NCI-H1417 treated with DMSO at 0.1 percent for 48 hours (cell line): ENCODE data around the gene MEF2A.
"Not testable (repeated sequence)": the region's sequence is repeated elsewhere in the genome, so short reads cannot be mapped to it uniquely, and the experiment has no call there.

Experiments used
- DNase-seq: peaks from one replicate; lab custom pipeline; 2025; lab: John Stamatoyannopoulos, UW

Gene MEF2A

DNA sequence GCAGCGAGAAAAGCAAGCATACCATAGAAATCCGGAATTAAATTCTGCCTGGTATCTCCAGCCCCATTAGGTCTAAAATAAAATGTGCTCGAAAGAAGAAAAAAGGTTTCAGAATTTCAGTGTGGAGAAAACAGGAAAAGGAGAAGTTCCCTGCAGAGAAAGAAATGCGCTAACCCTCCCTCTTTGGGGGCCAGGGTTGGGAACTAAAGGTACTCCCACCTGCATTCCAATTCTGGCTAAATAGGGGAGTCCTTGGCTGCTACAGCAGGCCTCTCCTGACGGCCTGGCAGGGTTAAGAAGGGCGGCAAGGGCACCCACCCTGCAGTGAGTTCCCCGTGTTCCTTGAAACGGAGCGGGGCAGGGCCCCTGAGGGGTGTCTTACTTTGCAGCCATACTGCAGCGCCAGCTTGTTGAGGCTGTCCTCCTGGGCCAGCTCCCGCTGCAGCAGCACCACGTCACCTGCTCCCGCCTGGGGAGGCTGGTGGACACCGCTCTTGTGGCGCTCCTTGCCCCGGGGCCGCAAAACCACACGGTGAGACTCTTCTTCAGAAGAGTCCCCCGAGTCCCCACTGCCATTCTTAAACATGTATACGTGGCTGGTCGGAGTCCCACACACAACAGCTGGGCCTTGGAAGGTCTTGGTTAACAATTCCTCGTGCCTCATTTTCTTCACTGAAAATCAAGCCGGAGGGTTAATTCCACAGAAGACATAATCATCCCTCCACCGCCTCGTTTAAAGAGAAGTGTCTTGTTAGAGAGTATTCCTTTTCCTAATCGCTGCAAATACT is 165.7 kb downstream of the MEF2A start:
- DNase-seq = no peak

DNA sequence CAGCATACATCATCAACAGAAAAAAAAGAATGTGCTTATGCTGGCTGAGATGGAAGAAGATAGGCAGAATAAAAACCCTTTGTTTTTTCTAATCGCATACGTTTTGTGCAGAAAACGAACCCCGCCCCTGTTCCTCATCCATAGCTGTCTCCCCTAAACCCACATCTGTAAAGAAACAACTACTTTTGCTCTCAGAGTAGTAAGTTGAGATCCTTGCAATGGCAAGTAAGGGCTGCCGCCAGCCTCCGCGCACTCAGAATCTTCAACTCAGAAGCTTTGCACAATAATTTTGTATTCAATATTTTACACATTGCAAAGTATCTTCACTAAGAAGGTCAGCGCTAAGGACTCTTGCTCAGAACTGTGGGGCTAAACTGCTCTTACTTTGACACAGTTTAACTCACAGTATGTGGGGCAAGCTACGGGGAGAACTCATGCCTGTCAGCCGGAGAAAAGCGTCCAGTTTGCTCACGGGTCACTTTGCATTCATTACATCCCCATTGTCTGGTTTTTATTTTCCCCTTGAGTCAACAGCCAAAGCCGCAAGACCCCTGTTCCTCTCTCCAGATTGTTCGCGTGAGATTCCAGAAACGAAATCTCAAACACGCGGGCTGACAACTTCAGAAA is 166.5 kb downstream of the MEF2A start:
- no peak for DNase-seq

DNA sequence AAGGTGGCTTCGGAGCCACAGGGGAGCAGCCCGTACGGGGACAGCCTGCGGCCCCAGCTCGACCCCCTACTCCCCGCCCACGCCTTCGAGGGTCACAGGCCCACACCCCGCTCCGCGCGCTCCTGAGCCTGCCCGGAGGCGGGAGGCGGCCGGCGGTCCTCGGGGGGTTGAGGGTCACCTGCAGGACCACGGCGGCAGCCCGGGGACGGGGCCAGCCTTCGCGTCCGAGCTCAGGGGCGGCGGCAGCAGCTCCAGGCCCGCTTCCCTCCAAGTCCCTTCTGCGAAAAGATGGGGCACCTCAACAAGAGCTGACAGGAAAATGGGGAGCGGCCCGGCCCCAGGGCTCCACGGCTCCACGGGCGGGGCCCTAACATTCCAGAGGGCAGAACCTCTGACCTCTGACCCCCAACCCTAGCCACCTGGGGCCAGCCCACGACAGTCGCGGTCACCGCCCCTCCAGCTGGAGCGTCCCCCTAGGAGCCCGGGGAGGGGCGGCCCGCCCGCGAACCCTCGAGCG is 167.0 kb downstream of the MEF2A start:
- no peak for DNase-seq

DNA sequence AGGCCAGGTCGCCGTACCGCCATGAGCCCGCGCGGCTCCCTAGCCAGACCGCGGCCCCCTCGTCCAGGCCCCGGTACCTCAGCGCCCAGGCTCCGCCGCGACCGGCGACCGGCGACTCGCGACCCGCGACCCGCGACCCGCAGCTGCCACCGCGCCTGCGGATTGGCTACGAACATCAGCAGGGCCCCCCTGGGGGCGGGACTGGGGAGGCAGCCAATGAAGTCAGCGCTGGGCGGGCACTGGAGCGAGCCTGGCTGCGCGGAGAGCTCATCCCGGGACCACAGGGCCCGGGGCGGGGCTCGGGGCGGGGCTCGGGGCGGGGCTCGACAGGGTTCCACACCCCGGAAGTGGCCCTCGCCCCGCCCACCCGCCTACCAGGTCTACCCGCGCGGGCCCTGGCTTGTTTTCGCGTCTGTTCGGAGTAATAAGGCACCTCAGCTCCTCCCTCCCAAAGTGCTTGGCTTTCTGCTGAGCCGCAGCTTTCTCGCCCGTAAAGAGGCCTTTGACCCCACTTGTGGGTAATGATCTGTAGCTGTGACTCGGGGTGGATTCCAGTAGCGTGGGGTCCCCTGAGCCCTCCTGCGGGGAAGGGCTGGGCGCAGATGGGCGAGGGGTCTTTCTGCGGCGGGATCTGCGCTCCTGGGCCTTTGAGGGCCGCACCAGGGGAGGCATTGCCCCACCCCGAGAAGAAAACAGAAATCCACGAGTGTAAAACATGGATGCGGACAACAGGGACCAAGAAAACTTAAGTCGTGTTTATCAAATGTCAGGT is 167.7 kb downstream of the MEF2A start, which contains the start of gene LYSMD4:
Gene LYSMD4, minus strand, starts transcription at position 170 of the 772 bp plus-strand sequence. CDS start 1,438 bp downstream, outside the sequence.
- peak; percentile 73 for DNase-seq

DNA sequence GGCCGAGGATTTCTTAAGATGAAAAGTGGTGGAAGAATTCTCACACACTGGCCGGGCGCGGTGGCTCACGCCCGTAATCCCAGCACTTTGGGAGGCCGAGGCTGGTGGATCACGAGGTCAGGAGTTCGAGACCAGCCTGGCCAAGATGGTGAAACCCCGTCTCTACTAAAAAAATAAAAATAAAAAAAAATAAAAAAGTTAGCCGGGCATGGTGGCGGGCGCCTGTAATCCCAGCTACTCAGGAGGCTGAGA is 168.2 kb downstream of the MEF2A start:
- not testable (repeated sequence) for DNase-seq

DNA sequence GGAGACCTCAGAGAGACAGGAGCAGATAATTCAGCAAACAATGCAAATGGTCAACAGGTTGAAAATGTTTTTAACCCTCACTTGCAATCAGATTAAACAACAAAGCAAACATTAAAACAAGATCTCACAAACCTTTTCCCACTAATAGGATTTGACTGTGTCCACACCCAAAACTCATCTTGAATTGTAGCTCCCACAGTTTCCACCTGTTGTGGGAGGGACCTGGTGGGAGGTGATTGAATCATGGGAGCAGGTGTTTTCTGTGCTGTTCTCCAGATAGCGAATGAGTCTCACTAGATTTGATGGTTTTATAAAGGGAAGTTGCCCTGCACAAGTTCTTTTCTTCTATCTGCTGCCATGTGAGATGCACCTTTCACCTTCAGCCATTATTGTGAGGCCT is 168.8 kb downstream of the MEF2A start:
- DNase-seq = no peak

DNA sequence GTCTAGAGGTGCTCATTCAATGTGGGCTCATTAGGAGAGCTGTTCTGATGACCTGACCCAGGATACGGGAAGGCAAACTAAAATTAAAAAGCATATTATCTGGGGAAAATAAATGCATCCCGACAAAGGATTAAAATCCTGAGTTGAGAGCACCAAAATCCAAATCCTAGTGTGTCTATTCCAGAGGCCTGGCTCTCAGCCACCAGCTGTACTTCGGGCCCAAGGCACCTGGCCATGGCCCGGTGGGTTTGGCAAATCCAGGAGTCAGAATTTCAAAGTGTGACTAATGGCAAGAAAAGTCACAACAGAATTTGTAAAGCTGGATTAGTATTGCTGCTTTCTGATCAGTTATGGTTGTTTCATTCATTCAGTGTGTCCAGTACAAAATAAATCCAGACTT is 170.1 kb downstream of the MEF2A start:
- no peak for DNase-seq

DNA sequence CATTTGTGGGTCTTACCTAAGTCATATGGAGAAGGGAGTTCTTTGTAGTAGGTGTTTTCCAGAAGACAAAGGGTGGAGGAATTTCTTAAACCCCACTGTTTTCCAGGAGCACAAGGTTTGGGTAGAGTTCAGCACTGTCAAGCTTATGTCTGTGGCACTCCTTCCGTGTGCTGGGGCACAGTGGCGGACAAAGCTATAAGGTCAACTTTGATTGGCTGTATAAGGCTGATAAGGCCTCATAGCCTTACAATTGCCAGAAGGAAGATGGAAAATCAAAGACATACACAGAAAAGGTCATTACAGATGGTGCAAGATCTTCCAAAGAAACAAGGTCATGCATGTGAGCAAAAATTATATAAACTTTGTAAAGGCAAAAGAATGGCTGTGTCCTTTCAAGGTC is 170.9 kb downstream of the MEF2A start:
- no peak for DNase-seq

DNA sequence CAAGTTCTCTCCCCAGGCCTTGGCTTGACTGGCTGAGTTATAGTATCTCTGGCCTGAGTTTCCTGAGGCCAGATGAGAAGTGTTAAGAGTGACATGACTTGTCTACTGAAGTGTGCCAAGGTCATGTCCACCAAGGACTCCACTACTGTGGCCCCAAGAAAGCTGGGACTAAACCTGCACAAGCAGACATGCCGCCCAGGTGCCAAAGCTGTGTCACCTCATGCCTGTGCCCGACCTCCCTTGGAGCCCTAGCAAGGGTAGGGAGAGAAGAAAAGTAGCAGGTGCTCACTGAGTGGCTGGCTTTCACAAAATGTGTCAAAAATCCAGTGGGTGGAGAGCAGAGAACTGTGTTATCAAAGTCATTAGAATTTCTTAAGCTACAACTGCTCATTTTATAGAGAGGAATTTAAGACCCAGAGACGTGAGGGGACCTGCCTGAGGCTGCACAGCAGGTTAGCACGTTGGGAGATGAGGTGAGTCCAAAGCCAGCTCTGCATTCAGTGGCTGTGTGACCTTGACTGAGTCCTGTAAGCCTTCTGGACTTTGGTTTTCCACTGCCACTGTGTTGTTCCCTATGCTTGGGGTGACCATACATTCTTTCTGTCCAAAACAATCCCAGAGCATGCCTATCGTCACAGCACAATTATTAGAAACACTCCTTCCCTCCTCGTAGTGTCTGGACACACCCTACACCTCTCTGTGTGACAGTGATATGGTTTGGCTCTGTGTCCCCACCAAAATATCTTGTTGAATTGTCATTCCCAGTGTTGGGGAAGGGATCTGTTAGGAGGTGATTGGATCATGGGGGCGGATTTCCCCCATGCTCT is 172.4 kb downstream of the MEF2A start:
- no peak for DNase-seq

DNA sequence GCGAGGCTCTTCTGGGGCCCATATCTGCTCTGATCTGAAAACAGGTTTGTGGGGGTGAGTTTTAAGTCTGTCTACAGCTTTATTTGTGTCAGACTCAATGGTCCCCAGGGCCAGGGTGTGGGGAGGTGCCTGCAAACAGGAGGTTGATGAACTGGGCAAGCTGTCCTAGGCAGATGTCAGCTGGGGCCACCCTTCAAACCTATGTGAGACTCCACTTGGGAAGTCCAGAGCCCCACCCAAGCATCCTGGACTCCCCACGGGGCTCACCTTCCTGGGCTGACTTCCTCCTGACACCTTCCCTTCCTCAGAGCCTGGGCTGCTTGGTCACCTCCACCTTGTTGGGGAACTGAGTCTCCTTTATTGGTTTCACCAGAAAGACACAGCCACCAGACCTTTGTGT is 176.1 kb downstream of the MEF2A start:
- no peak for DNase-seq

DNA sequence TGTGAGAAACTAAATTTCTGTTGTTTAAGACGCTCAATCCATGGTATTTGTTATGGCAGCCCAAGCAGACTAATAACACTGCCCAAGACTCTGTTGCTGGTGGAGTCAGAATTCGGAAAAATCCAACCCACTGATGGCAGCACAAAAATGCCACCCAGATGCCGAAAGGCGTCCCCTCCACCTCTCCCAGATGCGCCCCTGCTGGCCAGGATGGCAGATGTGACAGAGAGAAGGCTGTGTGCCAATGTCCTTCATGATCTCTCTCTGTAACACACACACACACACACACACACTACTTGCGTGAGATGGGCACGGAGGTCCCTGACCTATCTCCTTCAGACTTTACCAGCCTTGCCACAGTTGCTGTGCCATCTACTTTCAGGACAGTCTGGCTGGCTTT is 178.4 kb downstream of the MEF2A start:
- no peak for DNase-seq

DNA sequence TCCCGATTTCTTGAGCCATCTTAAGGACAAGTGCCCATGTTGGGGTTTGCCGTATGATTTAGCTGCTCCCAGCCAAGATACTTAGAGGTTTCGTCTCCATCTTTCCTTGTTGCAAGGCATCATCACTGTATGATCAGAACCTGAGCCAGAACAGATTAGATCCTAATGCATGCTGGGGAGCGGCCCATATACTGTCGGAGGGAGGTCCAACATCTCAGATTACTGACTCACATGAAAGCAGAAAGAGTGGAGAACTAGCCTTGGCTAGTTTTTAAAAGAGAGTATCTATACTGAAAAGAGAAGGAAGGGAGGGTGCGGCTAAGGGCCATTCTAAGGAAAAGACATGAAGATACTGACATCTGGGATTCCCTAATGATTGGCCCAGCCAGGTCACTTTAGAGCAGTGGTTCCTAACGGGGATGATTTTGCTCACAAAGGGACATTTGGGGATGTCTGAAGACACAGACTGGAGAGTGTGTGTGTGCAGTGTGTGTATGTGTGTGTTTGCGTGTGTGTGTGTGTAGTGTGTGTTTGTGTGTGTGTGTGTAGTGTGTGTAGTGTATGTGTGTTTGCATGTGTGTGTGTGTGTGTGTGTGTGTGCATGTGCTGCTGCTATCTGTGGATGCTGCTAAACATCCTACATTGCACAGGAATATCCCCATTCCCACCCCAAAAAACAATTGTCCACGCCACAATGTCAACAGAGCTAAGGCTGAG is 179.7 kb downstream of the MEF2A start:
- DNase-seq = no peak

DNA sequence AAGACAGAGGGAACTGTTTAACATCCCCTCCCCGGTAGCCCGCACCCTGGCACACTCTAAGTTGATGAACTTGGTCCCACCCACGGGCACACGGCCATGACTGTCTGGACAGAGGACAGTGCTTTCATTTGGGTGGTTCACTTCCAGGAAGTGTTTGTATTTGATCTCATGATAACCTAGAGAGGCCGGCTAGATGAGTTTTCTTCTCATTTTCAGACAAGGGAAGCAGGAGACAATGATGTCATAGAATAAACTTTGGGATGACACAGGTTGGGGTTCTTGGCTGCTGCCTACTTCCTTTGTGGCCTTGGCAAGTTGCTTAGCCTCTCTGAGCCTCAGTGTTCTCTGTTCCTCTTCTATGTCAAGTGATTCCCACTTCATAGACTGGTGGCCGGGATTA is 183.6 kb downstream of the MEF2A start:
- DNase-seq = no peak

DNA sequence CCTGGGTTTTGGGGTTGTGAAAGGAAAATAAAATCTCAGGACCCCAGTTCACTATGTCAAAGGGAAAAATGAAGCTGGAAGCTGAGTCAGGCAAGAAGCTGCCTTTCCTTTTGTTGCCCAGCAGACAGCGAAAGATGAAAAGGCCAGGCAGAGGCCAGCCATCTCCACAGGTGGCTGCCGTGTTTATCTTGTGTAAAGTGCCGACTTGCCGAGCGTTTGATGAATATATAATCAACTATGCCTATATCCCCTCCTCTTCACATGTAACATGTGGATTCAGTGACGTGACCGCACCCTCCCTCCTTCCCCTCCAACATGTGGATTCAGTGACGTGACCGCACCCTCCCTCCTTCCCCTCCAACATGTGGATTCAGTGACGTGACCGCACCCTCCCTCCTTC is 184.5 kb downstream of the MEF2A start:
- not testable (repeated sequence) for DNase-seq

DNA sequence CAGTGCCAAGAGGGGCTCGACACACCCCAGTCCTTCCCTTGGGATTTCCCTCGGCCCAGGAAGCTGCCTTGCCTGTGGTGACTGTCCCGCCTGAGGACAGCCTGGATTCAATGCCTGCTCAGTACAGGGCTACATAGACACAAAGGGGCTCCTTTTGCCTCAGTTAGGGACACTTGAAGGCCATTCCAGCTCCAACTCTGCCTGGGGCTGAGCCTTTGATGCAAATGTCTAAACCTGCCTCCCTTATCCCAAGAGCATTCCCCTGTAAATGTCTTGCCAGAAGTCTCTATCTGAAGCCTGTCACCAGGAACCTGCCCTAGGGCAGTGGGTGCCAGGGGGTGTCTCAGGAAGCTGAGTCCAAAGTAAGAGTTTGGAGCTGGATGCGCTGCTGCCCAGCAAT is 186.8 kb downstream of the MEF2A start:
- DNase-seq = no peak

DNA sequence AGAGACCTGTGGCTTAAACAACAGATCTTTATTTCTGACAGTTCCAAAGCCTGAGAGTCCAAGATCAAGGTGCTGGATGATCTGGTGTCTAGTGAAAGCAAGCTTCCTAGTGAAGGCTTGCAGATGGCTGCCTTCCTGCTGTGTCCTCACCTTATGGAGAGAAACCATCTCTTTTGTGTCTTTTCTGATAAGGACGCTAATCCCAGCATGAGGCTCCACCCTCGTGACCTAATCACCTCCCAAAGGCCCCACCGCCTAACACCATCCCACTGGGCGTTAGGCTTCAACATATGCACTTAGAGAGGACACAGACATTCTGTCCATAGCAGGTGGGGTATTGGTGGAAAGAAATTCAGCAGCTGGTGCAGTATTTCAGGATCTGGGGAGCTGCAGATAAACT is 187.3 kb downstream of the MEF2A start:
- DNase-seq = no peak

DNA sequence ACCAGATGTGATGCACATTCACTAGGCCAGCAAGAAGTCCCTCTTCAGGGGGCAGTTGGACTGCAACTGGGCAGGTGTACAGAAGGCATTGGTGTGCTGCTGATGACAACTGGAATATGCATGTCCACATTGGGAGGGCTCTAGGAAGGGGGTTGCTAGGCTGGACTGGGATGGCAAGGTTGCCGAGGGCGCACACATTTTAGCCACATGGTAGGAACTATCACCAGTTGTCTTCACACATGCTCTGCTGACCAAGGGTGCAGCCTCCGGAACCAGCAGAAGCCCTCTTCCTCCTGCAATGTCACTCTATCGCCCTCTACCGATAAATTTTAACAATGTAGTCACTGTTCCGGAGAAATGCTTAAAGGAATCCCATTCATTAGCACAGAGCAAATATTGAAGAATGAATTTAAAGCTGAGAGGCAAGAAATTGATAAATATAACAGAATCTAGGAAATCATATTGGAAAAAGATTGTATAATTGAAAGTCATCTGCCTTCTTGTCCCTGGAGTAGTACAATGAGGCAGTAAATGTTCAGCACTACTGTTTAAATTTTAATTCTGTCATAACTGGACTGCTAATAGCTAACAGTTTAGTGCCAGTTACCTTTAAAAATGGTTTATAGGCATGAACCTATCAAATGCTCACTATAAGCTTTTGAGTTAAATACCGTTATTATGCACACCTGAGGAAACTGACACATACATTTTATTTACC is 190.1 kb downstream of the MEF2A start:
- DNase-seq = peak; percentile 62

DNA sequence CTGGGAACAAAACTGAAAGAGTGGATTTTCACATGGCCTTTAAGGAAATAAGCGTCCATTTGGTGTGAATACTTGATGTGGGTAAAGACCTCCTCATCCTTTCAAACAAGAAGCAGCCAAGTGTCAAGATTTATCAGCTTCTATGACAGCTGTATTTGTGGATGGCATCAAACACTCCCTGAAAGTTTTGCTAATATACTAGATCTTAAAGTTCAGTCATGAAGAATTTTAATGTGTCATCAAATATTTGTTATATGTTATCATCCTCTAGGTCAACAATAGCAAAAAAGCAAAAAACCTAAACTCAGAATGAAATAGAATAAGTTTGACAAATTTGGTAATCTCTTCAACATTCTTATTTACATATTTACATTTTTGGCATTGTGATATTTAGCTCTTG is 196.5 kb downstream of the MEF2A start:
- no peak for DNase-seq

DNA sequence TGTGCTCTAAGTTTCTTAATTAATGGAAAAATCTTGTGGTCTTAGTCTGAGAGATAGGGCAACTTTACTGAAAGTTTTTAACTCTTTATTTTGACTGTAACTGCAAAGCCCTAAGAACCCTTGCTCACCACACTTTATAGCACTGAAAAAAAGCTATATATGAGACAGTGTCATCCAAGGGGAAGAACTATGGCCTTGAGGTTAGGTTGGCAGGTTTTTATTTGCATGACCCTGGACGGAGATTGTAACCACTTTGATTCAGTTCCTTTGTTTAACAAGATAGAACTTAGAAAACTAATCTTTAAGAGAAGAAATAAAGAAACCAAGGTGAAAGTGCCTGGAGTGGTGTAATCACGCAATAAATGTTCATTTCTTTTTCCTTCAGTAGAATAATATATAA is 198.0 kb downstream of the MEF2A start:
- no peak for DNase-seq

DNA sequence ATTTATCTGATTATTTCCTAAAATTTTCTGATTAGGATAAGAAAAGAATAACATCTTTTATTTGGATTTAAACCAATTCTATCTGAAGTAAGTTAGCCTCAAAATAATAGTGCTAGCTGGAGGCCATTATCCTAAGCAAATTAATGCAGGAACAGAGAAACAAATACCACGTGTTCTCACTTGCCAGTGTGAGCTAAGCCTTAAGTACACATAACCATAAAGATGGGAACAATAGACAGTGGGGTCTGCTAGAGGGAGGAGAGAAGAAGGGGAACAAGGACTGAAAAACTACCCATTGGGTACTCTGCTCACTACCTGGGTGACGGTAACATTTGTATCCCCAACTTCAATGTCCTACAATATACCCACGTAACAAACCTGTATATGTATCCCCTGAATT is 198.7 kb downstream of the MEF2A start:
- DNase-seq = peak; percentile 18
